HEK293 (cell line): Measurements from ENCODE around the gene NCOA3.

Experiments
- CTCF ChIA-PET: fragments of 350-600 bp; formaldehyde crosslinking; extraction: SDS; loops from one replicate; lab custom pipeline; 2021; ENCODE audit warnings: antibody characterized with exemption; lab: Yijun Ruan, JAX
- POLR2A ChIA-PET: fragments of 300-600 bp; formaldehyde crosslinking; extraction: SDS; loops from one replicate; lab custom pipeline; 2020; ENCODE audit warnings: antibody characterized with exemption, inconsistent platforms; lab: Yijun Ruan, JAX
- H3K27ac ChIP-seq: fragments of 200-500 bp; sonication (Bioruptor generic); 2 replicates; pipeline ENCODE4 v1.5.1; 2014; ENCODE audit warnings: low read depth, low read length, control low read depth, inconsistent platforms; ENCODE audit errors: extremely low read depth
- H3K36me3 ChIP-seq, 2 experiments: fragments of 200-500 bp in 1 of 2; sonication (Bioruptor generic) in 1 of 2; 1 replicate in 1 of 2; 2 replicates in 1 of 2; pipeline ENCODE4 v1.5.1; 2014 to 2017; ENCODE audit warnings: inconsistent platforms in 2 of 2, low read length in 2 of 2; ENCODE audit not compliant: control insufficient read depth in 2 of 2, insufficient read depth in 1 of 2
- H3K4me1 ChIP-seq: fragments of 200-500 bp; sonication (Bioruptor generic); 2 replicates; pipeline ENCODE4 v1.5.1; 2014; ENCODE audit warnings: mild to moderate bottlenecking, low read length, inconsistent platforms; ENCODE audit not compliant: control insufficient read depth, insufficient read depth
- H3K4me3 ChIP-seq: 2 replicates; pipeline ENCODE4 v1.5.1; 2011; ENCODE audit warnings: low read depth, mild to moderate bottlenecking, control low read depth, low read length, moderate library complexity
- H3K9me3 ChIP-seq: fragments of 200-500 bp; sonication (Bioruptor generic); 2 replicates; pipeline ENCODE4 v1.5.1; 2014; ENCODE audit warnings: low read depth, low read length, inconsistent platforms; ENCODE audit not compliant: control insufficient read depth, insufficient read depth
- HOXC10 ChIP-seq: sonication (generic); formaldehyde crosslinking; IDR thresholded peaks from 2 replicates; pipeline ENCODE4 v1.8.1; 2023; ENCODE audit warnings: mild to moderate bottlenecking, missing genetic modification reagents
- PRDM4 ChIP-seq: fragments of 450-650 bp; formaldehyde crosslinking; IDR thresholded peaks from 2 replicates; pipeline ENCODE4 v1.5.1; 2017; ENCODE audit warnings: missing biosample characterization, missing genetic modification characterization
- PRDM6 ChIP-seq: fragments of 450-650 bp; formaldehyde crosslinking; IDR thresholded peaks from 2 replicates; pipeline ENCODE4 v1.5.1; 2017; ENCODE audit warnings: missing biosample characterization, missing genetic modification characterization
- SP7 ChIP-seq: fragments of 450-650 bp; formaldehyde crosslinking; IDR thresholded peaks from 2 replicates; pipeline ENCODE4 v1.5.1; 2016; ENCODE audit warnings: missing biosample characterization, missing genetic modification characterization
- YY2 ChIP-seq: fragments of 450-650 bp; formaldehyde crosslinking; IDR thresholded peaks from 2 replicates; pipeline ENCODE4 v1.5.1; 2016; ENCODE audit warnings: missing biosample characterization, missing genetic modification characterization
- ZBTB8A ChIP-seq: fragments of 450-650 bp; formaldehyde crosslinking; IDR thresholded peaks from 2 replicates; pipeline ENCODE4 v1.5.1; 2016; ENCODE audit warnings: missing biosample characterization, missing genetic modification characterization
- ZIC2 ChIP-seq: fragments of 450-650 bp; formaldehyde crosslinking; IDR thresholded peaks from 2 replicates; pipeline ENCODE4 v1.5.1; 2016; ENCODE audit warnings: missing biosample characterization, missing genetic modification characterization
- ZNF112 ChIP-seq: fragments of 450-650 bp; formaldehyde crosslinking; IDR thresholded peaks from 2 replicates; pipeline ENCODE4 v1.5.0; 2017; ENCODE audit warnings: missing biosample characterization, missing genetic modification characterization
- ZNF146 ChIP-seq: fragments of 450-650 bp; formaldehyde crosslinking; IDR thresholded peaks from 2 replicates; pipeline ENCODE4 v1.5.1; 2016; ENCODE audit warnings: missing biosample characterization, missing genetic modification characterization
- ZNF214 ChIP-seq: fragments of 450-650 bp; formaldehyde crosslinking; IDR thresholded peaks from 2 replicates; pipeline ENCODE4 v1.5.1; 2017; ENCODE audit warnings: missing biosample characterization, mild to moderate bottlenecking, missing genetic modification characterization, borderline replicate concordance
- ZNF24 ChIP-seq: fragments of 450-650 bp; formaldehyde crosslinking; IDR thresholded peaks from 2 replicates; pipeline ENCODE4 v1.5.1; 2016; ENCODE audit warnings: missing biosample characterization, missing genetic modification characterization
- ZNF350 ChIP-seq: fragments of 450-650 bp; formaldehyde crosslinking; IDR thresholded peaks from 2 replicates; pipeline ENCODE4 v1.5.0; 2017; ENCODE audit warnings: missing biosample characterization, mild to moderate bottlenecking, missing genetic modification characterization
- ZNF354C ChIP-seq: fragments of 450-650 bp; formaldehyde crosslinking; IDR thresholded peaks from 2 replicates; pipeline ENCODE4 v1.5.1; 2016; ENCODE audit warnings: missing biosample characterization, missing genetic modification characterization, low read depth, borderline replicate concordance
- ZNF416 ChIP-seq: fragments of 450-650 bp; formaldehyde crosslinking; IDR thresholded peaks from 2 replicates; pipeline ENCODE4 v1.5.1; 2016; ENCODE audit warnings: missing biosample characterization, missing genetic modification characterization
- ZNF501 ChIP-seq: fragments of 450-650 bp; formaldehyde crosslinking; IDR thresholded peaks from 2 replicates; pipeline ENCODE4 v1.5.1; 2016; ENCODE audit warnings: missing biosample characterization, missing genetic modification characterization
- ZNF596 ChIP-seq: fragments of 450-650 bp; IDR thresholded peaks from 2 replicates; pipeline ENCODE4 v1.5.0; 2018; ENCODE audit warnings: missing biosample characterization, mild to moderate bottlenecking, missing genetic modification characterization, moderate library complexity
- ZNF660 ChIP-seq: fragments of 450-650 bp; IDR thresholded peaks from 2 replicates; pipeline ENCODE4 v1.5.1; 2018; ENCODE audit warnings: missing biosample characterization, mild to moderate bottlenecking, missing genetic modification characterization
- ZNF704 ChIP-seq: fragments of 450-650 bp; formaldehyde crosslinking; IDR thresholded peaks from 2 replicates; pipeline ENCODE4 v1.5.1; 2016; ENCODE audit warnings: missing biosample characterization, missing genetic modification characterization
- ZNF747 ChIP-seq: fragments of 450-650 bp; formaldehyde crosslinking; IDR thresholded peaks from 2 replicates; pipeline ENCODE4 v1.5.1; 2016; ENCODE audit warnings: missing biosample characterization, missing genetic modification characterization
- ZSCAN30 ChIP-seq: fragments of 450-650 bp; IDR thresholded peaks from 2 replicates; pipeline ENCODE4 v1.5.1; 2018; ENCODE audit warnings: missing biosample characterization, mild to moderate bottlenecking, missing genetic modification characterization, moderate library complexity

The NCOA3 gene

DNA sequence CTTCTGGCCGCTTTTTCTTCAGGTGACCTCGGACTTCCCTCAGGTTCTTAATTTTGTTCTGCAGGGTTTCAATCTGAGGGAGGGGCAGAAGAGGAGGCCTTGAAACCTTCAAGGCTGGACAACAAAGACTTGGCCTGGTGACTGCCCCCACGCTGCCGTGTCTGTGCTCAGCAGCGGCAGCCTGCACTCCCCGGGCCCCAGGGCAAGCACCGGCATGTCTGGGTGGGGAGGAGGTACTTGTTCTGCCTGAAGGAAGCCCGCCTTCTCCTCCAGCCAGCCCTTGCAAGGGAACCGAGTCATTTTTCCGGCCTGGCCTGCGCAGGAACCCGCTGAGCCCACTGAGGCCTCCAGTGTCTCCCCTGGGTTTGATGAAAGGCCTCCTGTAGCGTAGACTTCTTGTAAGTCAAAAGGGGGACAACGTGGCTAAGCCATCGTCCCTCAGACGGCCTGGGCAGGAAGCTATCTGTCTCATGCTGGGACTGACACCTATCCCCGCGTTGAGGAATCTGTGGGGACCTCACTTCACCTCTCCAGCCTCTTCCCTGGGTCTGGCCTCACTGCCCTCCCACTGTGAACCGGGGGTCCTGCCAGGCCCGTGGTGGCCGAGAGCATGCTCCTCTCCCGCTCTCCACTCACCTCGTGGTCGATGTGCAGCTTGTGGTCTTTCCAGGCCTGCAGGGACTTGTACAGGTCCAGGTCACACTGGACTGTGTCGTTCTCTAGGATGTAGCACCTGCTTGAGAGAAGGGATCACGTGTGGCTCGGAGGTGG lies 163.7 kb downstream of the NCOA3 start (continued):
- peak; percentile 92 for TF ChIP-seq PRDM4 (tag by site-specific recombination)
- 0 out of 2 replicates have a peak, but pooled peaks have one; percentile 16 for TF ChIP-seq ZIC2 (tag by site-specific recombination)
- TF ChIP-seq ZNF747 (tag by site-specific recombination) = no peak

GRCh38 chr20:47666304-47666703 lies 164.6 kb downstream of the NCOA3 start:
- Histone ChIP-seq H3K4me3 (no peak overlapping the region), H3K36me3 (peaks cover 0 to 37% of the 10 kb centered on the region in 2 experiments; a peak in 2 of 3 replicates)
- ChIA-PET POLR2A (no interaction called here), CTCF (no interaction called here)
- TF ChIP-seq ZNF354C (tag by site-specific recombination) (no peak), ZNF416 (no peak), ZNF660 (tag by site-specific recombination) (no peak)
- TF ChIP-seq, all 188 proteins: peak for 0
- no peaks in the 10 kb centered on the region for H3K4me1 ChIP-seq
- H3K27ac ChIP-seq = no peak overlapping the region
- no peaks in the 10 kb centered on the region for H3K9me3 ChIP-seq

DNA sequence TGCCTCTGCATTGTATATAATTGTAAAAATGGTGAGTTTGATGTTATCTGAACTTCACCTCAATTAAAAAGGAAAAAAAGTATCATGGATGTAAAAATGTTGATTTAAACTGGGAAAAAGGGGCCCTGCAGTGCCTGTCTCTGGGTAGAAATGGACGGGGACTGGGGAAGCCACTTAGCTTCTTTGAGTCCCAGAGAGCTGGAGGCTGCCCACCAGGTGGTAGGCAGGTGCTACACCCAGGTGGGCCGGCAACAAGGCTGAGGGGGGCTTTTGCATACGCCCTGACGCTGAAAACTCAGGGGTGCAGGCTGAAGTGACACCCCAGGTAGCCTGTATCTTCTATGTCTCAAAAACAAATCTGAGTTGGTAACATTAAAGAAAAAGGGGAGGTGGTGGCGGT lies 165.4 kb downstream of the NCOA3 start:
- H3K27ac ChIP-seq = no peak overlapping the region
- TF ChIP-seq ZNF501 (tag by site-specific recombination) (no peak), ZNF24 (tag by site-specific recombination) (no peak), PRDM6 (tag by site-specific recombination) (no peak), ZNF214 (no peak), ZNF660 (tag by site-specific recombination) (no peak), ZNF112 (no peak)
- TF ChIP-seq, all 188 proteins: peak for 0
- Histone ChIP-seq H3K9me3 (no peaks in the 10 kb centered on the region), H3K4me3 (no peak overlapping the region), H3K36me3 (peaks cover 0 to 29% of the 10 kb centered on the region in 2 experiments; a peak in 2 of 3 replicates), H3K4me1 (no peaks in the 10 kb centered on the region)
- ChIA-PET CTCF (interaction anchor here (1.0 kb wide), 1 partner anchor 954 kb away, joined by 4 read pairs; no protein-coding TSS in a partner anchor), POLR2A (no interaction called here)

GRCh38 chr20:47667531-47668312 lies 166.0 kb downstream of the NCOA3 start:
- Histone ChIP-seq H3K4me3 (no peak overlapping the region), H3K9me3 (no peaks in the 10 kb centered on the region), H3K27ac (no peak overlapping the region), H3K36me3 (peaks cover 0 to 23% of the 10 kb centered on the region in 2 experiments; a peak in 2 of 3 replicates), H3K4me1 (no peaks in the 10 kb centered on the region)
- ChIA-PET POLR2A (no interaction called here), CTCF (interaction anchor here (0.6 to 1.0 kb wide), 3 partner anchors 11 to 953 kb away, joined by 3 to 4 read pairs (median 4); no protein-coding TSS in a partner anchor)
- TF ChIP-seq ZNF146 (tag by site-specific recombination) (no peak), ZNF350 (no peak), ZNF596 (no peak), ZNF704 (tag by site-specific recombination) (no peak), SP7 (tag by site-specific recombination) (no peak), ZSCAN30 (tag by site-specific recombination) (no peak), YY2 (no peak), HOXC10 (CRISPR knock-in tag) (no peak), ZBTB8A (tag by site-specific recombination) (no peak)
